ENCODE data around the gene NNMT.

NNMT gene

GRCh38 chr11:114263513-114264170, 32.6 kb upstream of the NNMT start:
- DNase-seq = no peak

DNA sequence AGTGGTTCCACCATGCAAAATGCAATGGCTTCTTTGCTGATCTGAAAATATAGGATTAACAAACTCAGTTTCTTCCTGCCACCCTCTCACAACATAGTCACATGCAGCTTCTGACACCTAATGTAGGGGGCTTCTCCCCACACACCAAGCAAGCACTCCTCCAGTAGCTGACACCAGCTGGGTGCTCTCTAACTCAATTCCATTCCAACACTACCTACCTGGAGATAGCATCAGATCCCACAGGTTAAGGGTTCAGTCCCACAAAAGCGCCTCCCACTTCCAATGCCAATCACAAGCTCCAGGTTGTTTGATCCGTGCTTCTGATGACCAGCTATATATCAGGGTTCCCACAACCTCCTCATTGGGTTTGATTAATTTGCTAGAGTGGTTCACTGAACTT, 31.8 kb upstream of the NNMT start:
- no peak for DNase-seq

- no peak for DNase-seq
Observed at GRCh38 chr11:114265122-114265878, 30.9 kb upstream of the NNMT start.

GRCh38 chr11:114269498-114269897, 26.7 kb upstream of the NNMT start:
- no peak for DNase-seq

DNA sequence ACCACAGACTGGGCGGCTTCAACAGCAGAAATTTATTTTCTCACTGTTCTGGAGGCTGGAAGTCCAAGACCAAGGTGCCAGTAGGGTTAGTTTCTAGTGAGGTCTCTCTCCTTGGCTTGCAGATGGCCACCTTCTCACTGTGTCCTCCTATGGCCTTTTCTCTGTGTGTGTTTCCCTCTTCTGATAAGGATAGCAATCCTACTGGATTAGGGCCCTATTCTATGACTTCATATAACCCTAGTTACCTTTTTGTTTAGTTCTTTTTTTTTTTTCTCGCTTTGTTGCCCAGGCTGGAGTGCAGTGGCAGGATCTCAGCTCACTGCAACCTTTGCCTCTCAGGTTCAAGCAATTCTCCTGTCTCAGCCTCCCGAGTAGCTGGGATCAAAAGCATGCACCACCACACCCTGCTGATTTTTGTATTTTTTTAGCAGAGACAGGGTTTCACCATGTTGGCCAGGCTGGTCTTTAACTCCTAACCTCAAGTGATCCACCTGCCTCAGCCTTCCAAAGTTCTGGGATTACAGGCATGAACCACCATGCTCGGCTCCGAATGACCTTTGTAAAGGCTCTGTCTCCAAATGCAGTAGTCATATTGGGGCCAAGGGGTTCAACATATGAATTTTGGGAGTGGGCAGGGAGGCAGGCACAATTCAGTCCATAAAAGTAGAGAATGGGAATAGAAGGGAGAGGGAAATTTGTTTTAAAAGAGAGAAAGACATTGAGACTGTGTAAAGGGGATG, 25.5 kb upstream of the NNMT start:
- no peak for DNase-seq

- DNase-seq = no peak
Observed at GRCh38 chr11:114271316-114271715, 24.9 kb upstream of the NNMT start.

- DNase-seq = no peak
Observed at GRCh38 chr11:114272311-114272710, 23.9 kb upstream of the NNMT start.

GRCh38 chr11:114273071-114273470, 23.1 kb upstream of the NNMT start:
- no peak for DNase-seq

- DNase-seq = no peak
Observed at GRCh38 chr11:114273890-114274635, 22.1 kb upstream of the NNMT start.

GRCh38 chr11:114274637-114275036, 21.6 kb upstream of the NNMT start:
- DNase-seq = no peak

DNA sequence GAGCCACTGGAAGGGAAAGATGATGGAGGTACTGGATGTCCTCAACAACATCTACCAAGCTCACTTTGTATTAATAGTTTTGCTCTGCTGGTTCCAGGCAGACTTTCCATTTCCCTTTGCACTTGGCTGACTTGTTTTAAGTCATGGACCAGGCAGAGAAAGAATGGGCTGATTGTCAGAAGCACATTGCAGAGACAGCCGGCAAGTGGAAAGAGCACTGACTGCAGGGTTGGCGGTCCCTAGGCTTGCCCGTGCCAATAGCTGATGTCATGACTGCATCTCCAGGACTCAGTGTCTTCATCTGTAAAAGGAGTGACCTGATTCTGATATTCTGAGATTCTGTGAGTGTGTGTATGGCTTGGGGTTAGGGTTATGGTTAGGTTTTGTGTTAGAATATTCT, 20.9 kb upstream of the NNMT start:
- DNase-seq = no peak

DNA sequence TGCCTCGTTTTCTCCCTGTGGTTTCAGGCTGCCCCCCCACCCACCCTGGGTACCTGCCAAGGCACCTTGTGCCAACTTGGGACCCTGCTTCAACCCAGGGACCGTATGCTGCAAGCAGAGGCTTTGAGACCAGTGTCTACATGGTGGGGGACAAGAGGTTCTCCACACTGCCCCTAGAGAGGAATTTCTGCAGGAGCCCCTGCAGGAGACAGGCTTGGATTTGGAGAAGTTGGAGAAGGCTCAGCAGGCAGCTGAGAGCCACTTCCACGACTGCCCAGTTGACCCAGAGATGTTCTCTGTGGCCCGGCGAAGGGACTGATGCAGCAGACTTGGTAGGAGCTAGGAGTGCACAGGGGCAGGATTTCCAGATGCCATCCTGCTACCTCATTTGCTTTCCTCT, 20.1 kb upstream of the NNMT start:
- no peak for DNase-seq

- no peak for DNase-seq
Observed at GRCh38 chr11:114277637-114278341, 18.4 kb upstream of the NNMT start.

GRCh38 chr11:114278342-114279065, 17.7 kb upstream of the NNMT start:
- DNase-seq = no peak

GRCh38 chr11:114279792-114280546, 16.2 kb upstream of the NNMT start:
- no peak for DNase-seq

GRCh38 chr11:114280696-114281095, 15.5 kb upstream of the NNMT start:
- DNase-seq = no peak

DNA sequence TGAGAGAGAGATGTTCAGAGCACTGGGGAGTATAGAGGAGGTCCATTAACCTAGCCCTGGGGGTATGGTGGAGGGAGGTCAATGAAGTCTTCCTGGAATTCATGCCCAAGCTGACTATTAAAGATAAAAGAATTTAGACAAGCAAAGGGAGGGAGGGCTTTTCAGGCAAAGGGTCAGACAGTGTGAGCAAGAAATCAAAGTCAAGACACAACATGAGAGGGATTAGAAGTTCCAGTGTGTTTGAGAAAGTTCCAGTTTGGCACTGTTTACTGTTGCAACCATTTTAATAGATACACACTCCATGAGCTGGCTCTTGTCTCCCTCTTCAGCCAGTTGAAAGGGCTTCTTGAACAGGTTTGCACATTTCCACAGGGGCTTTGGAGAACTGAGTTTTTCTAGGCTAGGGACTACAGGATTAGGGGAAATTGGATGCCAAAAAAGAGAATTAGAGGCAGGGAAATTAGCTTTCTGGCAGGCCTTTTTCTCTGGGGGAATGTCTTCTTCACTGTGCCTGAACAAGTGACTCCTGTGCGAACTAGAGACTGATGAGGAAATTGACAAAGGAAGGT, 14.7 kb upstream of the NNMT start:
- no peak for DNase-seq

GRCh38 chr11:114282488-114282887, 13.7 kb upstream of the NNMT start:
- DNase-seq = no peak

- DNase-seq = no peak
Observed at GRCh38 chr11:114283422-114283821, 12.8 kb upstream of the NNMT start.

GRCh38 chr11:114284021-114284420, 12.2 kb upstream of the NNMT start:
- DNase-seq = no peak

GRCh38 chr11:114284914-114285313, 11.3 kb upstream of the NNMT start:
- no peak for DNase-seq
